ENCODE measurements around the gene CABP4.

Gene CABP4

GRCh38 chr11:67496113-67496512 lies 41.0 kb downstream of the CABP4 start:
- no peak for DNase-seq (ENCODE audit: low read depth, low spot score)

- no peak for DNase-seq (ENCODE audit: low read depth, low spot score)
Observed at GRCh38 chr11:67497656-67498291, 42.6 kb downstream of the CABP4 start.

- DNase-seq (ENCODE audit: low read depth, low spot score) = no peak
Observed at GRCh38 chr11:67498544-67498972, 43.4 kb downstream of the CABP4 start.

- DNase-seq (ENCODE audit: low read depth, low spot score) = no peak
Observed at GRCh38 chr11:67499808-67500483, 44.8 kb downstream of the CABP4 start.

GRCh38 chr11:67500484-67500821 lies 45.3 kb downstream of the CABP4 start:
- DNase-seq (ENCODE audit: low read depth, low spot score) = no peak

GRCh38 chr11:67500831-67501715 lies 45.9 kb downstream of the CABP4 start:
- DNase-seq (ENCODE audit: low read depth, low spot score) = no peak

- no peak for DNase-seq (ENCODE audit: low read depth, low spot score)
Observed at GRCh38 chr11:67501854-67502253, 46.7 kb downstream of the CABP4 start.

- no peak for DNase-seq (ENCODE audit: low read depth, low spot score)
Observed at GRCh38 chr11:67502328-67502979, 47.3 kb downstream of the CABP4 start.

GRCh38 chr11:67503119-67504004 lies 48.2 kb downstream of the CABP4 start:
- no peak for DNase-seq (ENCODE audit: low read depth, low spot score)

- no peak for DNase-seq (ENCODE audit: low read depth, low spot score)
Observed at GRCh38 chr11:67504005-67504949, 49.1 kb downstream of the CABP4 start.

- DNase-seq (ENCODE audit: low read depth, low spot score) = no peak
Observed at GRCh38 chr11:67504950-67505581, 49.9 kb downstream of the CABP4 start, which contains the start of gene PITPNM1. Gene PITPNM1 (minus strand): TSS chr11:67505363. CDS start chr11:67504180, 1,183 bp downstream.

GRCh38 chr11:67505605-67506396 lies 50.6 kb downstream of the CABP4 start:
- peak; percentile 50 for DNase-seq (ENCODE audit: low read depth, low spot score)

GRCh38 chr11:67506426-67507051 lies 51.4 kb downstream of the CABP4 start:
- no peak for DNase-seq (ENCODE audit: low read depth, low spot score)

- DNase-seq (ENCODE audit: low read depth, low spot score) = peak; percentile 73
Observed at GRCh38 chr11:67507242-67507863, 52.2 kb downstream of the CABP4 start.

GRCh38 chr11:67507864-67508485 lies 52.8 kb downstream of the CABP4 start, which contains the start of gene CDK2AP2:
Gene CDK2AP2 (minus strand): TSS chr11:67508162. CDS start chr11:67508082, 80 bp downstream.
- peak; percentile 98 for DNase-seq (ENCODE audit: low read depth, low spot score)

- peak; percentile 50 for DNase-seq (ENCODE audit: low read depth, low spot score)
Observed at GRCh38 chr11:67508486-67509121, 53.5 kb downstream of the CABP4 start.

- DNase-seq (ENCODE audit: low read depth, low spot score) = no peak
Observed at GRCh38 chr11:67510023-67510345, 54.8 kb downstream of the CABP4 start.

Measured in iPS DF 19.7 (cell line).